Sigmoid colon (tissue), 7 donors: ENCODE measurements around the gene GORASP1. TPM values are rescaled to one million over a fixed set of nuclear protein-coding genes. Genes with fewer than 3 reads are reported as not detected.

ENCODE experiments used
- DNase-seq: peaks from one replicate; pipeline ENCODE4 v3.0.0-alpha.2; 2019
- H3K27ac ChIP-seq, 4 donors: fragments of 200-600 bp; sonication (generic); one replicate each; pipeline ENCODE4 v1.5.1; 2016 to 2019; ENCODE audit warnings: mild to moderate bottlenecking in 1 of 4
- H3K27me3 ChIP-seq, 3 donors: fragments of 200-600 bp; sonication (generic); one replicate each; pipeline ENCODE4 v1.5.1; 2019; ENCODE audit warnings: mild to moderate bottlenecking in 1 of 3
- H3K36me3 ChIP-seq, 4 donors: fragments of 200-600 bp; sonication (generic); one replicate each; pipeline ENCODE4 v1.5.1; 2016 to 2019
- H3K4me1 ChIP-seq, 4 donors: fragments of 200-600 bp; sonication (generic); one replicate each; pipeline ENCODE4 v1.5.1; 2017 to 2019
- H3K4me3 ChIP-seq, 4 donors: fragments of 200-600 bp; sonication (generic); one replicate each; pipeline ENCODE4 v1.5.1; 2017 to 2019; ENCODE audit warnings: mild to moderate bottlenecking in 2 of 4, moderate library complexity in 1 of 4
- H3K9me3 ChIP-seq, 4 donors: fragments of 200-600 bp in 3 of 4; sonication (generic) in 3 of 4; one replicate each; pipeline versions ENCODE4 v1.5.1 to v1.6.1; 2013 to 2019
- EP300 ChIP-seq, 4 donors: sonication (generic); formaldehyde crosslinking; IDR thresholded peaks; one replicate each; pipeline ENCODE4 v1.6.1; 2017; ENCODE audit warnings: antibody characterized with exemption in 4 of 4
- POLR2A ChIP-seq, 2 donors: fragments of 450-650 bp; IDR thresholded peaks; one replicate each; pipeline ENCODE4 v1.6.1; 2016; ENCODE audit warnings: antibody characterized with exemption in 2 of 2, mild to moderate bottlenecking in 2 of 2, moderate library complexity in 2 of 2
- POLR2AphosphoS5 ChIP-seq, 4 donors: sonication (generic); formaldehyde crosslinking; IDR thresholded peaks; one replicate each; pipeline ENCODE4 v1.6.1; 2017; ENCODE audit warnings: antibody characterized with exemption in 4 of 4
- WGBS, 2 donors: extraction: QIAGEN DNeasy Blood & Tissue Kit; methylation state at CpG; one replicate each; pipeline ENCODE4 v1.1.7; 2013; 5-methylcytosine and 5-hydroxymethylcytosine counted together
- intact Hi-C: fragments of 100-400 bp; cut with DNase I; formaldehyde crosslinking; loops from one replicate; pipeline ENCODE4 v1.15.1; 2023
- polyA plus RNA-seq, 3 donors: library from polyadenylated mRNA; stranded (reverse); fragments of 200-250 nt; gene quantifications; one replicate each; pipeline ENCODE4 v1.2.3, GENCODE V29; 2013
- total RNA-seq, 4 donors: library from RNA; depleted of rRNA; stranded (reverse); fragments of >200 nt; gene quantifications; one replicate each; pipeline ENCODE4 v1.1.0, GENCODE V29; 2016
- TF ChIP-seq, protein P1 (sequence below), 4 experiments: fragments of 450-650 bp in 3 of 4; fragments of 200-600 bp in 1 of 4; IDR thresholded peaks; one replicate each; pipeline ENCODE4 v1.5.1; 2016 to 2019; ENCODE audit warnings: antibody characterized with exemption in 4 of 4, mild to moderate bottlenecking in 3 of 4, moderate library complexity in 2 of 4
- donor health status: healthy with polysubstance abuse.
- donor health status: Bipolar disorder and iron deficiency.
- donor health status: healthy.

Gene GORASP1
- total and polyA plus RNA-seq, 7 donors: 35.4 to 54.5 (median 48.2) TPM

DNA sequence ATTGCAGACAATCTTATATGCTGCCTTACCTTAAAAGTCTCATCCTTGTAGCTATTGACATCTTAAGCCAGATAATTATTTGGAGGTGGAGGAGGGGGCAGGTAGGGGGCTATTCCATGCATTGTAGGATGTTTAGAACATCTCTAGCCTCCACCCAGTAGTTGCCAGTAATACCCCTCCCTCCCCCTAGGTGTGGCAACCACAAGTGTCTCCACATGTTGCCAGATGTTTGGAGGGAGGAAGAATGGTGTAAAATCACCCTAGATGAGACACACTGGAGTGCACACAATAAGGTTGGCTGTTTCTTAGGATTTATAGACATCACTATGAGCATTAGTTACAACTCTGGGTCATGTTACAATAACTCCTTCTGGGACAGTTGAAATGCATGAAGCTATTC lies 27.4 kb downstream of the GORASP1 start:
- H3K27me3 ChIP-seq: no peaks in the 10 kb centered on the region
- H3K4me1 ChIP-seq: no peaks in the 10 kb centered on the region
- TF ChIP-seq POLR2AphosphoS5 (IDR thresholded peaks at IDR 0.05): no peak
- no peak for TF ChIP-seq POLR2A (IDR thresholded peaks at IDR 0.05)
- no peak for TF ChIP-seq EP300 (IDR thresholded peaks at IDR 0.05)
- TF ChIP-seq, protein P1, sequence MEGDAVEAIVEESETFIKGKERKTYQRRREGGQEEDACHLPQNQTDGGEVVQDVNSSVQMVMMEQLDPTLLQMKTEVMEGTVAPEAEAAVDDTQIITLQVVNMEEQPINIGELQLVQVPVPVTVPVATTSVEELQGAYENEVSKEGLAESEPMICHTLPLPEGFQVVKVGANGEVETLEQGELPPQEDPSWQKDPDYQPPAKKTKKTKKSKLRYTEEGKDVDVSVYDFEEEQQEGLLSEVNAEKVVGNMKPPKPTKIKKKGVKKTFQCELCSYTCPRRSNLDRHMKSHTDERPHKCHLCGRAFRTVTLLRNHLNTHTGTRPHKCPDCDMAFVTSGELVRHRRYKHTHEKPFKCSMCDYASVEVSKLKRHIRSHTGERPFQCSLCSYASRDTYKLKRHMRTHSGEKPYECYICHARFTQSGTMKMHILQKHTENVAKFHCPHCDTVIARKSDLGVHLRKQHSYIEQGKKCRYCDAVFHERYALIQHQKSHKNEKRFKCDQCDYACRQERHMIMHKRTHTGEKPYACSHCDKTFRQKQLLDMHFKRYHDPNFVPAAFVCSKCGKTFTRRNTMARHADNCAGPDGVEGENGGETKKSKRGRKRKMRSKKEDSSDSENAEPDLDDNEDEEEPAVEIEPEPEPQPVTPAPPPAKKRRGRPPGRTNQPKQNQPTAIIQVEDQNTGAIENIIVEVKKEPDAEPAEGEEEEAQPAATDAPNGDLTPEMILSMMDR (IDR thresholded peaks at IDR 0.05): no peak
- DNase-seq: no peak
- intact Hi-C loops: no loop called here
- no peaks in the 10 kb centered on the region for H3K9me3 ChIP-seq
- peaks cover 9 to 79% (median 30%) of the 10 kb centered on the region in 4 donors for H3K36me3 ChIP-seq
- H3K27ac ChIP-seq: no peak overlapping the region
- H3K4me3 ChIP-seq: no peak overlapping the region

GRCh38 chr3:39079530-39079929 lies 27.9 kb downstream of the GORASP1 start:
- no peak for DNase-seq
- Histone ChIP-seq H3K27me3 (no peaks in the 10 kb centered on the region), H3K4me3 (no peak overlapping the region), H3K27ac (no peak overlapping the region), H3K36me3 (peaks cover 9 to 82% (median 31%) of the 10 kb centered on the region in 4 donors), H3K9me3 (no peaks in the 10 kb centered on the region), H3K4me1 (no peaks in the 10 kb centered on the region)
- intact Hi-C loops: no loop called here
- TF ChIP-seq POLR2A (IDR thresholded peaks at IDR 0.05) (no peak), EP300 (IDR thresholded peaks at IDR 0.05) (no peak), POLR2AphosphoS5 (IDR thresholded peaks at IDR 0.05) (no peak)
- TF ChIP-seq, protein P1 (IDR thresholded peaks at IDR 0.05): no peak

DNA sequence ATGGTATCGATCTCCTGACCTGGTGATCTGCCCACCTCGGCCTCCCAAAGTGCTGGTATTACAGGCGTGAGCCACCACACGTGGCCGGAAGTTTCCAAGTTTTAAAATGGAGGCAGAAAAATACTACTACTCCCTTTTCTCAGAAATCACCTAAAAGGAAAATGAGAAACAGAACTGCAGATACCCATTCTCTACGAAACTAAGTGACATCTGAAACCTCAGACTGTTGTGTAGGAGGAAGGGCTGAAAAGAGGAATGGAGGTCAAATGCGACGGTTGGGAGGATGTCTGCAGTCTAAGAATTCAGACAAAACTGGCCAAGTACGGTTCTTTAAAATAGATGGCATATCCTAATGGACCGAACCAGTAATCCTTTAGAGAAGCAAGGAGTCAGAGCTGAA lies 31.5 kb downstream of the GORASP1 start:
- Histone ChIP-seq H3K4me1 (no peaks in the 10 kb centered on the region), H3K4me3 (no peak overlapping the region), H3K36me3 (peaks cover 9 to 94% (median 35%) of the 10 kb centered on the region in 4 donors), H3K27me3 (no peaks in the 10 kb centered on the region), H3K27ac (no peak overlapping the region), H3K9me3 (no peaks in the 10 kb centered on the region)
- no peak for DNase-seq
- TF ChIP-seq EP300 (IDR thresholded peaks at IDR 0.05) (no peak), POLR2A (IDR thresholded peaks at IDR 0.05) (no peak), POLR2AphosphoS5 (IDR thresholded peaks at IDR 0.05) (no peak)
- TF ChIP-seq, protein P1 (IDR thresholded peaks at IDR 0.05): no peak
- 90 to 95% methylated on average over 10 of the region's 10 CpGs for WGBS, 2 donors
- intact Hi-C loops: no loop called here

DNA sequence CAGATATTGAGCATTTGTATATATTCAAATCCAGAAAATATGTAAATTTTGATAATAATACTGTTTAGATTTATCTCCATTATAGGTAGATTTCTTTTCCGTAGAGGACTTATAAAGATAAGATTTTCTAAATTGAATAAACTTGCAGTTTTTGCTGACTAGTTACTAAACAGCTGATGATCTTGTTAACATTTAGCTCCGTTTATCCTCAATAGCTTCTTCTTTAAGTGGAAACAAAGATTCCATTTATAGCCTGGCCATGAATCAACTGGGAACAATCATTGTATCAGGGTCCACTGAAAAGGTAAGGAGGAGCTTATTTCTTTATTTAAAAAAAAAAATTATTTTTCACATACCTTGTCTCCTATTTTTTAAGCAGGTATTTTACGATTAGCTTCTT lies 38.9 kb downstream of the GORASP1 start:
- TF ChIP-seq POLR2AphosphoS5 (IDR thresholded peaks at IDR 0.05): no peak
- TF ChIP-seq EP300 (IDR thresholded peaks at IDR 0.05): no peak
- TF ChIP-seq, protein P1 (IDR thresholded peaks at IDR 0.05): no peak
- no peak for TF ChIP-seq POLR2A (IDR thresholded peaks at IDR 0.05)

DNA sequence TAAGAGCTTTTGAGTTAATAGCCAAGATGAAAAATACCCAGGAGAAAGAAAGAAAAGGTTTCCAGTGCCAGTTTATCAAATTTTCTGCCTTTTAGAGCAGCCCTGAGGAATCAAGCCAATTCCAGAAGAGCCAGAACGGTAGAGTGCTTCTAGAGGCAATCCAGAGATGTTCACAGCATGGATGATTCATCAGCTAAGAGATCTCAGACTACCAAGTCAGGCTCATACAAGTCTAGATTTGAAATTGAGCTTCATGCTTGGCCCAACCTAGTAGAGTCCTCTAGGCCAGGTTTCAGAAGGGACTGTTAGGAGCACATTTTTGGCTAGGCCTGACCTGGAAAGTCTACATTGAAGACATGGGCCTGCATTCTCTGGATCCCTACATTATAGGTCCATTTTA lies 40.1 kb downstream of the GORASP1 start:
- no peak overlapping the region for H3K27ac ChIP-seq
- no peaks in the 10 kb centered on the region for H3K27me3 ChIP-seq
- 72 to 78% methylated on average over 1 of the region's 1 CpG for WGBS, 2 donors
- DNase-seq: no peak
- no peak overlapping the region for H3K4me3 ChIP-seq
- TF ChIP-seq EP300 (IDR thresholded peaks at IDR 0.05): no peak
- TF ChIP-seq POLR2AphosphoS5 (IDR thresholded peaks at IDR 0.05): no peak
- TF ChIP-seq, protein P1 (IDR thresholded peaks at IDR 0.05): no peak
- intact Hi-C loops: no loop called here
- H3K36me3 ChIP-seq: peaks cover 6 to 67% (median 7%) of the 10 kb centered on the region in 4 donors
- H3K9me3 ChIP-seq: no peaks in the 10 kb centered on the region
- H3K4me1 ChIP-seq: no peaks in the 10 kb centered on the region

More for the DNA sequence above, 38.9 kb downstream of the GORASP1 start:
- H3K36me3 ChIP-seq: peaks cover 6 to 79% (median 7%) of the 10 kb centered on the region in 4 donors
- H3K27ac ChIP-seq: no peak overlapping the region
- no peaks in the 10 kb centered on the region for H3K4me1 ChIP-seq
- H3K4me3 ChIP-seq: no peak overlapping the region
- no peaks in the 10 kb centered on the region for H3K27me3 ChIP-seq
- no peak for DNase-seq
- no peaks in the 10 kb centered on the region for H3K9me3 ChIP-seq
- 89 to 92% methylated on average over 3 of the region's 3 CpGs for WGBS, 2 donors
- intact Hi-C loops: no loop called here
